GM19238 (cell line): ENCODE data around the gene USP21.

ENCODE experiments used
- DNase-seq: peaks from one replicate; pipeline ENCODE4 v3.0.0; 2011; ENCODE audit warnings: low spot score; ENCODE audit not compliant: insufficient read length

The USP21 gene

GRCh38 chr1:161171191-161171590, 11.9 kb downstream of the USP21 start:
- DNase-seq, result no peak

DNA sequence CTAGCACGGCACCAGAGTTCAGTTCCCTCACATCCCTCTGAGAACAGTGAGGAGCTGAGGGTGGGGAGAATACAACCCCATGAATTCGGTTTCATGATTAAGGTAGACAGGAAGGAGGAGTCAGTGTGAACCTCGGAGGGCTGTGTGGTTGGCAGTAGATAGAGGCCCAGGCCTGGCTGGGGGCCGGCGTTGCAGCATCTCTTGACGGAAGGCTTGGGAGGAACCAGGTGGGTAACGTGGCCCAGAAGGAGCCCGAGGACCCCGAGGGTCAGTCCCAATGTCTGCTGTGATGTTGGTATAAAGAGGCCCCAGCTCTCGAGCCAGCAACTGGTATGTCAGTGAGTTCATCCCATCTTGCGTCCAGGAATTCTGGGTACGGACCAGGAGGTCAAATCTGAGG, 12.4 kb downstream of the USP21 start:
- no peak for DNase-seq

- no peak for DNase-seq
These were observed 13.0 kb downstream of the USP21 start for GRCh38 chr1:161172349-161172748.

GRCh38 chr1:161172776-161173376, 13.6 kb downstream of the USP21 start:
- DNase-seq, result no peak

DNA sequence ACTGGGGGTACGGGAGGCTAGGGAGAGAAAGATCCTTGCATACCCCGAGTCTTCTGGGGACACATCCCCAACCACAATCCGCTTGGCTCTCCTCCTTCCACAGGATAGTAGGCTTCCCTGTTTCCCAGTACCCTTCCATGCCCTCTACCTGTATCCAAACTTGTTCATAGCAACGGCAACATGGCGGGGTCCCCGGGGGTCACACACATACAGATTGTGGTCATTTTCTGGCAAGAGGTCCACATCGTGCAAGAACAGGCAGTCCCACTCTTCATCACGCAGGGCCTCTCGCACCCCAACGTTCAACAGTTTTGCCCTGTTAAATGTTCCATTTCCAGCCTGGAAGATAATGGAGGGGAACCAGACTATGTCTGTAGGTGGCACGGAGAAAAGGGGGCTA, 14.4 kb downstream of the USP21 start:
- DNase-seq, result no peak

- no peak for DNase-seq
These were observed 15.6 kb downstream of the USP21 start for GRCh38 chr1:161174911-161175310.

DNA sequence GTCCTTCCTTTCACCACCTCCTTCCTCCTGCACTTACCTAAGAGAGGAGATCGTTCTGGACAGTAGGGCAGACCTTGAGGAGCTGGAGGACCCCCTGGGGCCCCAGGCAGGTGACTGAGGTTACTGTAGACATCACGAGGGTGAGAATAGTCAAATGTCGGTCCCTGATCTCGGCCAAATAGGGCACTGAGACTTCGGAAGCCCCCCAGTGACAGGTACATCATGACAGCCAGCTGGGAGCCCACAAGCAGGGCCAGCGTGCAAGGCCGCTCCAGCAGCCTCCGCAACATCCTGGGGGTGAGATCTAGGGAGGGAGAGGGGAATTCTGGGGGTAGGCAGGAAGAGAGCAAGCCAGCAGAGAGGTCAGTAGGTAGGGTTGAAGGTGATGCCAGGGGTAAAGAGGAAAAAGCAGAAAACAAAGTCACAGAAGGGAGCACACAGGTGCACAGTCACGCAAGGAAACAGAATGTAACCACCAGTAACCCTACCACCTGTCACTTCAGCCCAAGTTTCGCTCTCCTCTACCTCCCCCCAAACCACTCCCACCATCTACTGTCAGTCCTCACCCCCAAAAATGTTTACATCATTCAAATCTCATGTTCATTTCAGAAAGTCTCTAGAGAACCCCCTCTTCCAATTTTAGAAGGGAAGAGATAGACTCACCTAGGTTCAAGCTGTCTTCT, 16.6 kb downstream of the USP21 start:
- no peak for DNase-seq

- no peak for DNase-seq
These were observed 17.3 kb downstream of the USP21 start for GRCh38 chr1:161176468-161177111.

GRCh38 chr1:161177112-161177935, 18.0 kb downstream of the USP21 start, which contains the start of gene B4GALT3:
Gene B4GALT3, minus strand, starts transcription at chr1:161177507. Its CDS starts 1,447 bp downstream, at chr1:161176060.
- peak; percentile 92 for DNase-seq

GRCh38 chr1:161177936-161178244, 18.6 kb downstream of the USP21 start:
- no peak for DNase-seq

DNA sequence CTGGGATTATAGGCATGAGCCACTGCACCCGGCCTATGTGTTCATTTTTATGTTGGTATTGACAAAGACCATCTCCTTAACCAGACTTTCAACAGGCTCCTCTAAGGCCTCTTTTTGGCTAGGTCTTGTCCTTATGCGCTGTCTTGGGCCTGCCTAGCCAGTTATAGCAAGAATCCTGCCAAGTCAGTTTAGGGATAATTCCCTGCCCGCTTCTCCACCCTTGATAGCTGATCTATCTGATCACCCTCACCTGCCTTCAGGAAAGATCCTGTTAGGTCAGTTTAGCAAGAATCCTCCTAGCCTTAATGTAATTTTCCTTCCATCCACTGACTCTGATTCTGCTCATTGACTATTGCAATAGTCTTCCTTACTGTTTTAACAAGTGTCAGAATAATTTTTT, 20.4 kb downstream of the USP21 start:
- no peak for DNase-seq

DNA sequence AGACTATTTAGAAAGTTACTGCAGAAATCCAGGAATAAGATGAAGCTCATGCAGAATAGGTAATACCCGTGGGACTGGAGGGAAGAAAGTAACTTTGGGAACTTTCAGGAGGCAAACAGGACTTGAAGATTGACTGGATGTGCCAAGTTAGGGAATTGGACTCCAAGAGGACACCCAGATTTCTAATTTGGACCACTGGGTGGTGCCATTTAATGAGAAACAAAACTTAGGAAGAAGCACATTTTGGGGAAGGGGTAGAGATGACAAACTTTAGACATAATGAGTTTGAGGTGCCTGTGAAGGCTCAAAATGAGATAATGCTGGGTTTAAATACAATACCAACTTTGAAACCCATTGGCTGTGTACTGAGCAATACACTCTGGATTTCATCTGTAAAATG, 21.3 kb downstream of the USP21 start:
- no peak for DNase-seq

DNA sequence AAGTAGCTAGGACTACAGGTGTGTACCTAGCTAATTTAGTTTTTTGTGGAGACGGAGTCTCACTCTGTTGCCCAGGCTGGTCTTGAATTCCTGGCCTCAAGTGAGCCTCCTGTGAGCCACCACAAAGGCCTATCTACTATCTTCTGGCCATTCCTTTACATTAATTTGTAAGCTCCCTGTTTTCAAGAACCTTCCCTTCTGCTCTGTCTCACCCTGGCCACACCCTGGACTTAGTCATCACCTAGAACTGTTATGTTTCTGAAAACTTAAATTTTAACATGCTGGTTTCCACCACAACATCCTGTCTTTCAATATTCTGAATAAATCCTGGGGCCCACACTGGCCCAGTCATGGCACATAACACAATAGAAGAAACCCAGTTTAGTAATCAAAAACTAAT, 22.9 kb downstream of the USP21 start:
- no peak for DNase-seq

DNA sequence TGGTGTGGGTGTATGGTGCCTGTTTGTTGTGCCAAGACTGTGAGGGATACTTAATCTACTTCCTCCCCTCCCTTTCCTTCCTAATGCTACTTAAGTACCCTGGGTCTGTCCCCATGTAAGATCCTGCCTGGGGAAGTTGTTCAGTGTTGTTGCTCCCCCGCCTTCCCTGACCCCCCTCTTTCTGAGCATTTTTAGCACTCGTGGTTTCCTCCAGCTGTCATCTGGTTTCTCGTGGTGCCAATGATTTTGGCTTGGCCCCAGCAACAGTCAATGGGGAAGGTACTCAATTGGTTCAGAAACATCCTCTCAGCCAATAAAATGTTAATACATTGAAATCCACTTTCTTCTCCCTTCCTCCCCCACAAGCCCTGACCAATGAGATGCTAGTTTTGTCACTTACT, 26.0 kb downstream of the USP21 start:
- peak; percentile 79 for DNase-seq

- DNase-seq, result peak; percentile 21
These were observed 26.5 kb downstream of the USP21 start for GRCh38 chr1:161185732-161186311.

DNA sequence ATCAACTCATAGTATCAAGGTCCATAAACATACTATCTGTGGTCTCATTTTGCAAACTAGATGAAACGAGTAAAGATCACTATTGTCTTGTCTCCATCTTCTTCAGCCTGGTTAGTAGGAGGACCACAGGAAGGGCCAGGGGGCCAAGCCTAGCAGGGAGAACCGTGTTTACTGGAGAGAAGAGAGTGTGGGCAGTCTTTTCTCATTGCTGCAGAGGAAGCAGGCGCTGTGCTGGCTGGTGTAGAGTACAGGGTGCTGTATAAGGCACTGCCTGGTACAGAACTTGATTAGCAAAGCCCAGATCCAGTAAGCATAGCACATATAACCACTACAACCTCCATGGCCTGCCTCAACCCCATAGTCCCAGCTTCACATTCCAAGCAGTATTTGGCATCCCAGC, 28.0 kb downstream of the USP21 start:
- no peak for DNase-seq

GRCh38 chr1:161188381-161188780, 29.1 kb downstream of the USP21 start:
- no peak for DNase-seq

DNA sequence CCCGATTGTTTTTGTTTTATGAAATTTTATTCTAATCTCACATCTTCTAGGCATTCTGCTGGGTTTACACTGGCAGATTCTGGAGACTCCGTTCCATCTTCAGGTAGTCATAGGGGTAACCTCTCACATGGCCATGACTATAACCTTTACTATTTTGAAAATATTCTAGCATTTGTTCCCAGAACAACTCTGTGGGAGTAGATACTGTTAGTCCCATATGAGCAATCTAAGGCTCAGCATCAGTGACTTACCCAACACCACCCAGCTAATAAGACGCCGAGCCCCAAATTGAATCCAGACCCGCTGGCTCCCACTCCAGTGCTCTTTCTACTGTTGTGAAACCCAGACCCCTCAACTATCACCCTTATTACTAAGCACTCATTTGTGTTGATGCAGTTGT, 29.7 kb downstream of the USP21 start:
- DNase-seq, result no peak

DNA sequence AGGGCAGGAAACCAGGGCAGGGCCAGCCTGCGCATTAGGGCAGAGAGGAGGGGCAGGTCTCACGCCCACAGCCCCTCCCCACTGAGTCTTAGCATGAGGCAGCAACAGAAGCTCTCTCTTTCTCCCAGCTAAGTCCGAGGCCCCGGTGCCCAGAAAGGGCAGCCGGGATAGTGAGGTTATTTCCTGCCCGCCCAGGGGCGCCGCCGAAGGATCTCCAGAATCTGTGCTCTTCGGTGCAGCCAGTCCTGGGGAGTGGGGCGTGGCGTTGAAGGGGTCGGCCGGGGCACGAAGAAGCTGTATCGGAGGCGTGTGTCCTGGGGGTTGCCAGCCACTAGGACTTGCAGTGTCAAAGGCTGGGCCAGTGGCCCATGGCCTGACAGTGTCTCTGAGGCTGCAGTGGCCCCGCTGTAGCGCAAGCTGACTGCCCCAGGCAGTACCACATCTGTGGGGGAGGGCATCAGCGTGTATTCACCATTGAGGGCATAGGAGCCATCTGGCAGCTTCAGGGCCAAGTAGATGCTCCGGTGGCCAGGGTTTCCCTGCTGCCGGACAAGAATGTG, 31.7 kb downstream of the USP21 start:
- DNase-seq, result no peak

GRCh38 chr1:161191971-161192370, 32.7 kb downstream of the USP21 start:
- no peak for DNase-seq
